ENCODE measurements around the gene KCNJ1.

Gene KCNJ1

DNA sequence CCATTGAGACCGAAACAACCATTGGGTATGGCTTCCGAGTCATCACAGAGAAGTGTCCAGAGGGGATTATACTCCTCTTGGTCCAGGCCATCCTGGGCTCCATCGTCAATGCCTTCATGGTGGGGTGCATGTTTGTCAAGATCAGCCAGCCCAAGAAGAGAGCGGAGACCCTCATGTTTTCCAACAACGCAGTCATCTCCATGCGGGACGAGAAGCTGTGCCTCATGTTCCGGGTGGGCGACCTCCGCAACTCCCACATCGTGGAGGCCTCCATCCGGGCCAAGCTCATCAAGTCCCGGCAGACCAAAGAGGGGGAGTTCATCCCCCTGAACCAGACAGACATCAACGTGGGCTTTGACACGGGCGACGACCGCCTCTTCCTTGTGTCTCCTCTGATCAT lies 44.6 kb upstream of the KCNJ1 start:
- no peak overlapping the region for H3K4me3 ChIP-seq (ENCODE audit: low read depth, low read length)
- no peak for DNase-seq (ENCODE audit: low read depth)
- TF ChIP-seq, protein P1, sequence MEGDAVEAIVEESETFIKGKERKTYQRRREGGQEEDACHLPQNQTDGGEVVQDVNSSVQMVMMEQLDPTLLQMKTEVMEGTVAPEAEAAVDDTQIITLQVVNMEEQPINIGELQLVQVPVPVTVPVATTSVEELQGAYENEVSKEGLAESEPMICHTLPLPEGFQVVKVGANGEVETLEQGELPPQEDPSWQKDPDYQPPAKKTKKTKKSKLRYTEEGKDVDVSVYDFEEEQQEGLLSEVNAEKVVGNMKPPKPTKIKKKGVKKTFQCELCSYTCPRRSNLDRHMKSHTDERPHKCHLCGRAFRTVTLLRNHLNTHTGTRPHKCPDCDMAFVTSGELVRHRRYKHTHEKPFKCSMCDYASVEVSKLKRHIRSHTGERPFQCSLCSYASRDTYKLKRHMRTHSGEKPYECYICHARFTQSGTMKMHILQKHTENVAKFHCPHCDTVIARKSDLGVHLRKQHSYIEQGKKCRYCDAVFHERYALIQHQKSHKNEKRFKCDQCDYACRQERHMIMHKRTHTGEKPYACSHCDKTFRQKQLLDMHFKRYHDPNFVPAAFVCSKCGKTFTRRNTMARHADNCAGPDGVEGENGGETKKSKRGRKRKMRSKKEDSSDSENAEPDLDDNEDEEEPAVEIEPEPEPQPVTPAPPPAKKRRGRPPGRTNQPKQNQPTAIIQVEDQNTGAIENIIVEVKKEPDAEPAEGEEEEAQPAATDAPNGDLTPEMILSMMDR (IDR thresholded peaks at IDR 0.05; ENCODE audit: insufficient read depth, low read depth, low read length, missing control alignments) = no peak

DNA sequence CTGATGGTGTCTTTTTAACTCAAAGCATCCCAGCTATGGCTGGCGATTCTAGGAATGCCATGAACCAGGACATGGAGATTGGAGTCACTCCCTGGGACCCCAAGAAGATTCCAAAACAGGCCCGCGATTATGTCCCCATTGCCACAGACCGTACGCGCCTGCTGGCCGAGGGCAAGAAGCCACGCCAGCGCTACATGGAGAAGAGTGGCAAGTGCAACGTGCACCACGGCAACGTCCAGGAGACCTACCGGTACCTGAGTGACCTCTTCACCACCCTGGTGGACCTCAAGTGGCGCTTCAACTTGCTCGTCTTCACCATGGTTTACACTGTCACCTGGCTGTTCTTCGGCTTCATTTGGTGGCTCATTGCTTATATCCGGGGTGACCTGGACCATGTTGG lies 44.1 kb upstream of the KCNJ1 start:
- TF ChIP-seq, protein P1 (IDR thresholded peaks at IDR 0.05; ENCODE audit: insufficient read depth, low read depth, low read length, missing control alignments) = no peak
- no peak for DNase-seq (ENCODE audit: low read depth)
- no peak overlapping the region for H3K4me3 ChIP-seq (ENCODE audit: low read depth, low read length)

DNA sequence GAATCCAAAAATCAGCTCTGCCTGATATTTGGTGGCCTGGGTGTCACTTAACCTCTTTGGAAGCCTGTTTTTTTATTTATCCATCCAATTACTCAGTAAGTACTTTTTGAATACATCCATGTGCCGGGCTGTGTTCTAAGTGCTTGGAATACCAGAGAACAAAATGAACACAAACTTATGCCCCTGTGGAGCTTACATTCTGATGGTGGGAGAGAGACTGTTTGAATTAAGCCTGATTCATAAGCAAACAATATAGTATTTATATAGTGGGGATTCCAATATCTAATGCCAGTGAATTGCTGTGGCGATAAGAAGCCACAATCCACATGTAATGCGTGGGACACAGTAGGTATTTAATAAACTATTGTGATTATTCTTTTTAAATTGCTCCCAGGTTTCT lies 43.5 kb upstream of the KCNJ1 start:
- TF ChIP-seq, protein P1 (IDR thresholded peaks at IDR 0.05; ENCODE audit: insufficient read depth, low read depth, low read length, missing control alignments) = no peak
- DNase-seq (ENCODE audit: low read depth) = no peak
- H3K4me3 ChIP-seq (ENCODE audit: low read depth, low read length) = no peak overlapping the region

DNA sequence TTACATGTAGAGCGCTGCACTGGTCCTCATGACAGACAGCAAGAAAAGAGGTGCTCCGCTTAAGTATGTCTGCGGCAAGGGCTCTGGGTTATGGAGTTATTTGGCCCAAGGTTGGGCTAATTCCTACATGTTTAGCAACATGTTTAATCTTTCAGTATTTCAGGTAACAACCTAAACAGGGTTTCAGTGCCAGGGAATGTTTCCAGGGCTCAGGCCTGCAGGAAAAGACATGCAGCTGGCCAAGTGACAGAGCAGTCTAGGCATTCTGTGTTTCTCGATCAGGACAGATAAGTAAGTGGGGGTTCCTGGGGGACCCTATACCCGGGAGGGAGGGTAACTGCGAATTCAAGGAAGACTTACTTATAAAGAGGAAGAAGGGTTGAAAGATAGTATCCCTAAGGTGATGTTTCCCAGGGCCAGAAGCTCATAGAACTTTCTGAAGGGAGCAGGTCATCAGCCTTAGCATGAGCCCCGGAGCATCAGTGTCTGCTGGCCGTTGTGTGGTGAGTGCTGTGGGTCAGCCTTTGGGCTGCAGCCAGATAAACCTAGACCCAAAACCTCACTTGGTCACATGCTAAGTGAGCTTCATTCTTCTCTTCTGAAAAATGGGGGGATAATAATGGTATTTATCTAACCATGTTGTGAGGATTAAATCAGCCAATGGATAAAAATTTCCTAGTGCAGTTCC lies 42.5 kb upstream of the KCNJ1 start:
- H3K4me3 ChIP-seq (ENCODE audit: low read depth, low read length) = no peak overlapping the region
- TF ChIP-seq, protein P1 (IDR thresholded peaks at IDR 0.05; ENCODE audit: insufficient read depth, low read depth, low read length, missing control alignments) = no peak
- no peak for DNase-seq (ENCODE audit: low read depth)

DNA sequence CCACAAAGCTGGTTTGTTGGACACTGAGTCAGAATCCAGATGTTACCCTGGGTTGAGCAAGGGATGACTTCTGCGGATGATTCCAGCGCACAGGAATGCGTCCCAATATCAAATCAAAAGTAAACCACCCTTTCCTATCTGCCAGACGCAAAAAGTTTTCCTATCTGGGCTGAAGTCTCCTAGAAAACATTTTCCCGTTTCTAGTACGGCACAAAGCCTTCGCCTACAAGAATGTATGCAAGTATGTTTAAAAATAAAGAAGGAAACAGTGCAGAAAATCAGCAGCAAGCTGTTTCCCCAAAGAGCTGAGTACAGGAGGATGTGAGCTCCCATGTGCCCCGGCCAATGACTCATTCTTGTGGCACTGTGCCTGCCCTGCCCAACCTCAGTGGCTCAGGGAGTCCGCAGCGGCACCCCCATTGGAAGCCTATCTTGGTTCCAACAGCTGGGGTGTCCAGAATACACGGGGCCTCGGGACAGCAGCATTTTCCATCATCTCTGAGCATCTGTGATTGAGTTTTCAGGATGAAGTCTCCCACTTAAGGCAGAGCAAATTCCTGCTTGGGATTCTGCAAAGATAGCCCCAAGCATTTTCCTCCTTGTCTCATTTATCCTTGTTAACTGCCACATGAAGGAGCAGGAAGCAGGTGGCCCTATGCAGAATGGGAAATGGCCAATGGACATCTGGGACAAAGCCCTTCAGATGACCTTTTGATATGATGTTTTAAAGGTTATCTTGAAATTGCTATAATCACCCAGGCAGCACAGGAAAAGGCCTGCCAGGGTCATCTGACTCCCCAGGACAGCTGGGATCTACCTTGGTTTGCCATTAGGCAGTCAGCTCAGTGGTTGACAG lies 41.5 kb upstream of the KCNJ1 start:
- DNase-seq (ENCODE audit: low read depth) = no peak
- TF ChIP-seq, protein P1 (IDR thresholded peaks at IDR 0.05; ENCODE audit: insufficient read depth, low read depth, low read length, missing control alignments) = no peak
- no peak overlapping the region for H3K4me3 ChIP-seq (ENCODE audit: low read depth, low read length)

DNA sequence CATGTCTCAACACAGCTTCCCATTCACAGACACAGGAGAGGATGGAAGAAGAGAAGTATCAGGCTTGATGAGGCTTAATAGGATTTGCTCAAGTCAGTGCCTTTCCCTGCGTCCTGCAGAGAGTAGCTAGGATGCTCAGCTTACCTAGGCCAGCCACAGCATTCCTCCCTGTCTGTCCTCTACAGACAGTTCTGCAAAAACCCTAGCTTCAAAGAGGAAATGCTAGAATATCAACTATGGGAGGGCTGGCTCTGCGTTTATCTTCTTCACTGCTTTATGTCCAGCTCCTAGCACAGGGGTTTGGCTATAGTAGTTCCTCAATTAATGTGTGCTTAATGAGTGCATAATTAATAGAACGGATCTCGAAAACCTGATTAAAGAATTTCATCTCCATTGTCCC lies 40.5 kb upstream of the KCNJ1 start:
- H3K4me3 ChIP-seq (ENCODE audit: low read depth, low read length) = no peak overlapping the region
- DNase-seq (ENCODE audit: low read depth) = no peak
- TF ChIP-seq, protein P1 (IDR thresholded peaks at IDR 0.05; ENCODE audit: insufficient read depth, low read depth, low read length, missing control alignments) = no peak
